Prostate gland (tissue), 2 donors: ENCODE measurements around the gene EXTL1. TPM values are rescaled to one million over a fixed set of nuclear protein-coding genes. Genes with fewer than 3 reads are reported as not detected.

Source experiments
- DNase-seq: peaks from one replicate; pipeline ENCODE4 v3.0.0-alpha.2; 2019; ENCODE audit warnings: low spot score
- H3K27ac ChIP-seq, 2 donors: fragments of 200-600 bp; sonication (generic); 2 replicates each; pipeline ENCODE4 v1.5.1; 2017 to 2019
- H3K27me3 ChIP-seq: fragments of 200-600 bp; sonication (generic); replicated peaks from 2 replicates; pipeline ENCODE4 v1.5.1; 2019; ENCODE audit not compliant: insufficient read depth
- H3K36me3 ChIP-seq, 2 donors: fragments of 200-600 bp; sonication (generic); 1 replicate in 1 of 2; 2 replicates in 1 of 2; pipeline versions ENCODE4 v1.5.1 to v1.8.1; 2017 to 2019
- H3K4me1 ChIP-seq: fragments of 200-600 bp; sonication (generic); replicated peaks from 2 replicates; pipeline ENCODE4 v1.5.1; 2019
- H3K4me3 ChIP-seq, 2 donors: fragments of 200-600 bp; sonication (generic); 2 replicates each; pipeline ENCODE4 v1.5.1; 2017 to 2019
- H3K9me3 ChIP-seq: fragments of 200-600 bp; sonication (generic); 2 replicates; pipeline ENCODE4 v1.5.1; 2017
- CTCF ChIP-seq, 4 experiments: fragments of 200-600 bp in 2 of 4; fragments of 450-650 bp in 2 of 4; sonication (generic) in 2 of 4; IDR thresholded peaks; 1 replicate in 3 of 4; 2 replicates in 1 of 4; pipeline ENCODE4 v1.5.1; 2016 to 2019; ENCODE audit warnings: antibody characterized with exemption in 4 of 4, mild to moderate bottlenecking in 2 of 4, moderate library complexity in 2 of 4
- POLR2A ChIP-seq: fragments of 450-650 bp; IDR thresholded peaks from one replicate; pipeline ENCODE4 v1.6.1; 2016; ENCODE audit warnings: antibody characterized with exemption, mild to moderate bottlenecking
- POLR2AphosphoS5 ChIP-seq: sonication (generic); formaldehyde crosslinking; IDR thresholded peaks from one replicate; pipeline ENCODE4 v1.6.1; 2017; ENCODE audit warnings: antibody characterized with exemption
- WGBS: methylation state at CpG from one replicate; pipeline ENCODE4 v1.1.5; 2018; 5-methylcytosine and 5-hydroxymethylcytosine counted together
- intact Hi-C: fragments of 100-400 bp; cut with DNase I; formaldehyde crosslinking; loops from one replicate; pipeline ENCODE4 v1.14.2; 2022
- total RNA-seq, 2 donors: library from RNA; depleted of rRNA; stranded (reverse); fragments of >200 nt; gene quantifications; one replicate each; pipeline ENCODE4 v1.1.0, GENCODE V29; 2016

EXTL1 gene
- total RNA-seq, 2 donors from 2014 or later = 3.2 TPM; not detected in 1

GRCh38 chr1:26035959-26036755 lies 14.6 kb downstream of the EXTL1 start:
- Histone ChIP-seq H3K4me1 (peaks cover 8% of the 10 kb centered on the region), H3K4me3 (peak overlapping the region; percentile 68 to 76), H3K36me3 (no peaks in the 10 kb centered on the region), H3K27me3 (no peaks in the 10 kb centered on the region), H3K27ac (peak overlapping the region; percentile 81 to 83), H3K9me3 (no peaks in the 10 kb centered on the region)
- intact Hi-C loops = loop anchor here (2.0 to 5.0 kb wide), 3 partner anchors 66 to 111 kb away; no protein-coding TSS in a partner anchor
- DNase-seq = peak; percentile 63
- TF ChIP-seq CTCF (IDR thresholded peaks at IDR 0.05) (peak; percentile 96 to 100 (median 98)), POLR2AphosphoS5 (peak; percentile 34), POLR2A (no peak)
- WGBS = 6% methylated on average over 39 of the region's 39 CpGs

- Histone ChIP-seq H3K27me3 (no peaks in the 10 kb centered on the region), H3K4me1 (peaks cover 8% of the 10 kb centered on the region), H3K4me3 (no peak overlapping the region), H3K27ac (no peak overlapping the region), H3K36me3 (no peaks in the 10 kb centered on the region), H3K9me3 (no peaks in the 10 kb centered on the region)
- WGBS = 64% methylated on average over 11 of the region's 11 CpGs
- intact Hi-C loops = loop anchor here (5.0 kb wide), 2 partner anchors 65 to 110 kb away; no protein-coding TSS in a partner anchor
- DNase-seq = no peak
- TF ChIP-seq CTCF (IDR thresholded peaks at IDR 0.05) (no peak), POLR2A (no peak), POLR2AphosphoS5 (no peak)
These were observed 15.2 kb downstream of the EXTL1 start for GRCh38 chr1:26036756-26037281.

- H3K9me3 ChIP-seq = no peaks in the 10 kb centered on the region
- DNase-seq = no peak
- H3K4me1 ChIP-seq = peaks cover 8% of the 10 kb centered on the region
- no peak overlapping the region for H3K4me3 ChIP-seq
- H3K27ac ChIP-seq = no peak overlapping the region
- no peak for TF ChIP-seq POLR2A
- no peak for TF ChIP-seq POLR2AphosphoS5
- TF ChIP-seq CTCF (IDR thresholded peaks at IDR 0.05) = no peak
- intact Hi-C loops = loop anchor here (5.0 kb wide), 2 partner anchors 64 to 109 kb away; no protein-coding TSS in a partner anchor
- no peaks in the 10 kb centered on the region for H3K36me3 ChIP-seq
- 74% methylated on average over 6 of the region's 6 CpGs for WGBS
- no peaks in the 10 kb centered on the region for H3K27me3 ChIP-seq
These were observed 16.3 kb downstream of the EXTL1 start for GRCh38 chr1:26037904-26038303.

GRCh38 chr1:26038477-26038876 lies 16.9 kb downstream of the EXTL1 start:
- Histone ChIP-seq H3K4me3 (no peak overlapping the region), H3K4me1 (peaks cover 8% of the 10 kb centered on the region), H3K27me3 (no peaks in the 10 kb centered on the region), H3K27ac (no peak overlapping the region), H3K36me3 (no peaks in the 10 kb centered on the region), H3K9me3 (no peaks in the 10 kb centered on the region)
- TF ChIP-seq CTCF (IDR thresholded peaks at IDR 0.05) (no peak), POLR2A (no peak), POLR2AphosphoS5 (no peak)
- no peak for DNase-seq
- intact Hi-C loops = loop anchor here (5.0 kb wide), 2 partner anchors 64 to 109 kb away; no protein-coding TSS in a partner anchor
- 86% methylated on average over 6 of the region's 6 CpGs for WGBS
